Endodermal cell (in vitro differentiated cells): ENCODE data around the gene INSR. TPM values are rescaled to one million over a fixed set of nuclear protein-coding genes. Genes with fewer than 3 reads are reported as not detected.
A peak's percentile ranks its signal among the peaks of the same experiment; 100 is the strongest.

Experiments used
- DNase-seq: peaks from one replicate; pipeline ENCODE4 v3.0.0-alpha.2; 2017
- H3K27ac ChIP-seq: 2 replicates; pipeline ENCODE4 v1.5.1; 2013; ENCODE audit warnings: mild to moderate bottlenecking, low read depth, low read length, moderate library complexity
- H3K27me3 ChIP-seq: 2 replicates; pipeline ENCODE4 v1.6.1; 2013; ENCODE audit warnings: mild to moderate bottlenecking, low read length, moderate library complexity; ENCODE audit not compliant: insufficient read depth, control insufficient read depth, poor library complexity, severe bottlenecking
- H3K36me3 ChIP-seq: 2 replicates; pipeline ENCODE4 v1.7.0; 2013; ENCODE audit warnings: mild to moderate bottlenecking, low read length, moderate library complexity; ENCODE audit not compliant: control insufficient read depth, insufficient read depth
- H3K4me1 ChIP-seq: one replicate; pipeline ENCODE4 v1.7.0; 2013; ENCODE audit warnings: low read length; ENCODE audit not compliant: control insufficient read depth, insufficient read depth
- H3K4me3 ChIP-seq: 2 replicates; pipeline ENCODE4 v1.5.1; 2013; ENCODE audit warnings: mild to moderate bottlenecking, low read length, moderate library complexity
- H3K9ac ChIP-seq: 2 replicates; pipeline ENCODE4 v1.6.1; 2013; ENCODE audit warnings: mild to moderate bottlenecking, low read length, moderate library complexity; ENCODE audit not compliant: poor library complexity, severe bottlenecking; ENCODE audit errors: extremely low read depth
- H3K9me3 ChIP-seq: 2 replicates; pipeline ENCODE4 v1.6.1; 2013; ENCODE audit warnings: mild to moderate bottlenecking, low read length, moderate library complexity; ENCODE audit not compliant: control insufficient read depth
- H3K27ac Mint-ChIP-seq: 2 replicates; pipeline ENCODE4 v1.8.0; 2020; ENCODE audit warnings: mixed read lengths
- H3K27me3 Mint-ChIP-seq: 2 replicates; pipeline ENCODE4 v1.8.0; 2021; ENCODE audit warnings: mild to moderate bottlenecking, mixed read lengths; ENCODE audit not compliant: insufficient read depth
- H3K36me3 Mint-ChIP-seq: 2 replicates; pipeline ENCODE4 v1.8.0; 2020; ENCODE audit warnings: low read depth, mixed read lengths
- H3K4me1 Mint-ChIP-seq: 2 replicates; pipeline ENCODE4 v1.8.0; 2020; ENCODE audit warnings: mixed read lengths
- H3K4me3 Mint-ChIP-seq: 2 replicates; pipeline ENCODE4 v1.8.0; 2020; ENCODE audit warnings: mild to moderate bottlenecking, moderate library complexity, mixed read lengths
- H3K9me3 Mint-ChIP-seq: 2 replicates; pipeline ENCODE4 v1.8.0; 2020; ENCODE audit warnings: mild to moderate bottlenecking, mixed read lengths
- CTCF ChIP-seq: fragments of 200-600 bp; sonication (generic); conservative IDR thresholded peaks from 2 replicates; pipeline ENCODE4 v1.5.0; 2021; ENCODE audit warnings: antibody characterized with exemption, mild to moderate bottlenecking
- WGBS, 2 experiments: methylation state at CpG; one replicate each; pipeline versions ENCODE4 v1.1.5 to v1.1.7; 2013; ENCODE audit warnings: missing lambda C conversion rate in 2 of 2, mixed read lengths in 1 of 2; ENCODE audit not compliant: insufficient coverage in 1 of 2, insufficient read length in 1 of 2; 5-methylcytosine and 5-hydroxymethylcytosine counted together
- total RNA-seq, 2 donors: library from RNA; stranded (reverse); fragmentation: NEBNext Ultra II Directional in 1 of 2; extraction: Animal tissue kit (Norgen Biotek cat#: 25700) in 1 of 2; gene quantifications; 2 replicates in 1 of 2; 3 replicates in 1 of 2; pipeline ENCODE4 v1.2.1, GENCODE V29; 2021

INSR gene
- total RNA-seq, 2 donors from 2014 or later = 31.3 to 31.5 TPM

DNA sequence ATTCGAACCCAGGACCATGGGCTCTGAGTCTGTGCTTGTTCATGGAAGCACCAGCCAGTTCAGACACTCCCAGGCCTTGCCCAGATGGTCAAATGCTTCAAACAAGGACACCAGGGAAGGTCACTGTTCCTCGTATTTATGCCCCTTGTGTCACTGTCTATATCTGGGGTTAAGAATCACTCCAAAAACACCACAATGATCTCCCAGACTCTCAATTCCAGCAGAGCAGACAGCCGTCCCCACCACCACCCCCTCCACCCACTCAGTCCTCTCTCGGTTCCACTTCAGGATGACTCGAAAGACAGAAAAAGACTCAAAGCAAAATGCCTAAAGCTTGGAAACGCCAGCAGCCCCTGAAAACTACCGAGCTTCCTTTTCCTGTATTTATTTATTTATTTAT lies 79.0 kb downstream of the INSR start:
- H3K4me3 ChIP-seq = no peak overlapping the region
- H3K27me3 Mint-ChIP-seq = no peaks in the 10 kb centered on the region
- DNase-seq = no peak
- peaks cover 8% of the 10 kb centered on the region for H3K4me1 ChIP-seq
- H3K27ac ChIP-seq = no peak overlapping the region
- WGBS, 2 experiments = 72 to 82% methylated on average over 4 to 6 of the region's 7 CpGs
- no peak overlapping the region for H3K27ac Mint-ChIP-seq
- no peak overlapping the region for H3K9ac ChIP-seq
- H3K4me1 Mint-ChIP-seq = peaks cover 23% of the 10 kb centered on the region
- H3K4me3 Mint-ChIP-seq = no peak overlapping the region
- H3K36me3 Mint-ChIP-seq = no peaks in the 10 kb centered on the region
- no peaks in the 10 kb centered on the region for H3K9me3 ChIP-seq
- H3K36me3 ChIP-seq = no peaks in the 10 kb centered on the region
- no peak for TF ChIP-seq CTCF
- H3K9me3 Mint-ChIP-seq = no peaks in the 10 kb centered on the region
- H3K27me3 ChIP-seq = no peaks in the 10 kb centered on the region

DNA sequence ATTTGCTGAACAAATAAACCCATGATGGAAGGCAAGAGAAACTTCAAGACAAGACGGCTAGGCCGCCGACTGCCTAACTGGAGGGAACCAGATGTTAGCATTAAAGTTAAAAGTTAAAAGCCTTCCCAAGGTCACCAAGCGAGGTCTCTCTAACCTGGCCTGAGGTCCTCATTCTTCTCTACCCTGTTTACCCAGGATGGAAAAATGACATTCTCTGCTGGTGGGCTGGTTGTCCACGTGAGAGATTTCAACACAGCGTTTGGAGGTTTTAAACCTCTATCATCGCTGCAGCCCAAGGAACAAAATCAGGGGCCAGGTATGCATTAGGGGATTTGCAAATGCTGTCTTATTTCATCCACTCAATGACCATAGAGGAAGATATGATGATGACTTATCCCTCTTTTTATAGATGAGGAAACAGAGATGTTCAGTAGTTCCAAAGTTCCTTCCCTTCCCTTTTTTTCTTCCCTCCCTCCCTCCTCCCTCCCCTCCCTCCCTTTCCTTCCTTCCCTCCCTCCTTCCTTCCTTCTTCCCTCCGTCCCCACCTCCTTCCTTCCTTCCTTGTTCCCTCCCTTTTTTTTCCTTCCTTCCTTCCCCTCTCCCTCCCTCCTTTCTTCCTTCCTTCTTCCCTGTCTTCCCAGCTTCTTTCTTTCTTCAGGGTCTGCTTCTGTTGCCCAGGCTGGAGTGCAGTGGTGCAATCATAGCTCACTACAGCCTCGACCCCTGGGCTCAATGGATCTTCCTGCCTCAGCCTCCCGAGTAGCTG lies 79.7 kb downstream of the INSR start:
- no peak overlapping the region for H3K9ac ChIP-seq
- Mint-ChIP-seq H3K36me3 (no peaks in the 10 kb centered on the region), H3K27me3 (no peaks in the 10 kb centered on the region), H3K4me3 (no peak overlapping the region), H3K4me1 (peaks cover 23% of the 10 kb centered on the region), H3K9me3 (no peaks in the 10 kb centered on the region), H3K27ac (peak overlapping the region; percentile 28)
- peaks cover 8% of the 10 kb centered on the region for H3K4me1 ChIP-seq
- WGBS, 2 experiments = 84 to 86% methylated on average over 9 to 10 of the region's 10 CpGs
- no peaks in the 10 kb centered on the region for H3K27me3 ChIP-seq
- H3K9me3 ChIP-seq = no peaks in the 10 kb centered on the region
- no peak for TF ChIP-seq CTCF
- H3K36me3 ChIP-seq = no peaks in the 10 kb centered on the region
- no peak overlapping the region for H3K4me3 ChIP-seq
- no peak overlapping the region for H3K27ac ChIP-seq
- no peak for DNase-seq

- Histone ChIP-seq H3K27me3 (no peaks in the 10 kb centered on the region), H3K4me3 (no peak overlapping the region), H3K36me3 (no peaks in the 10 kb centered on the region), H3K4me1 (peaks cover 8% of the 10 kb centered on the region), H3K9me3 (no peaks in the 10 kb centered on the region), H3K27ac (no peak overlapping the region), H3K9ac (no peak overlapping the region)
- H3K36me3 Mint-ChIP-seq = no peaks in the 10 kb centered on the region
- H3K9me3 Mint-ChIP-seq = no peaks in the 10 kb centered on the region
- peak overlapping the region; percentile 28 for H3K27ac Mint-ChIP-seq
- peaks cover 23% of the 10 kb centered on the region for H3K4me1 Mint-ChIP-seq
- no peak overlapping the region for H3K4me3 Mint-ChIP-seq
- 86 to 89% methylated on average over 13 to 14 of the region's 14 CpGs for WGBS, 2 experiments
- TF ChIP-seq CTCF = no peak
- no peaks in the 10 kb centered on the region for H3K27me3 Mint-ChIP-seq
- peak; percentile 51 for DNase-seq
These were observed 80.4 kb downstream of the INSR start for GRCh38 chr19:7213628-7214323.
